Measurements from ENCODE around the gene CD3D. TPM values are rescaled to one million over a fixed set of nuclear protein-coding genes. Genes with fewer than 3 reads are reported as not detected.
"Not testable (repeated sequence)": the region's sequence is repeated elsewhere in the genome, so short reads cannot be mapped to it uniquely, and the experiment has no call there.

The CD3D gene
- polyA plus RNA-seq, 6 donors from 2014 or later, result 0.39 to 3.9 (median 3.0) TPM

DNA sequence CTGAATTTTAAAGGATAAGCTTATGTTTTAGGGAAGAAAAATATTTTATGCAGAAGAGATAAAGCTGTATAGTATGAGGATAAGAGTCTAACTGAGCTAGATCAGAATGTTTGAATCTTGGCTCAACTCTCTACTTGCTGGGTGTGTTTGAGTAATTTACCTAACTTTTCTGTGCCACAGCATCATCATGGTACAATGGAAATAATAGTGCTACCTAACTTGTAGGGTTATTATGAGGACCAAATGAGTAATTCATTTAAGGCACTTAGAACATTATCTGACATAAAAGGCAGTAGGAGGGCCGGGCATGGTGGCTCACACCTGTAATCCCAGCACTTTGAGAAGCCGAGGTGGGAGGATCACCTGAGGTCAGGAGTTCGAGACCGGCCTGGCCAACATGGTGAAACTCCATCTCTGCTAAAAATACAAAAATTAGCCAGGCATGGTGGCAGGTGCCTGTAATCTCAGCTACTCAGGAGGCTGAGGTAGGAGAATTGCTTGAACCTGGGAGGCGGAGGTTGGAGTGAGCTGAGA is 33.4 kb downstream of the CD3D start:
- not testable (repeated sequence) for H3K4me3 Mint-ChIP-seq; H3K9me3 Mint-ChIP-seq; H3K36me3 Mint-ChIP-seq; ATAC-seq (ENCODE audit: low read depth in 2 of 2); DNase-seq; H3K27me3 Mint-ChIP-seq
- peaks cover 6 to 22% (median 15%) of the 10 kb centered on the region in 3 donors for H3K4me1 Mint-ChIP-seq
- peak overlapping the region in 2 of 6 donors; percentile 36 to 47 for H3K27ac Mint-ChIP-seq

DNA sequence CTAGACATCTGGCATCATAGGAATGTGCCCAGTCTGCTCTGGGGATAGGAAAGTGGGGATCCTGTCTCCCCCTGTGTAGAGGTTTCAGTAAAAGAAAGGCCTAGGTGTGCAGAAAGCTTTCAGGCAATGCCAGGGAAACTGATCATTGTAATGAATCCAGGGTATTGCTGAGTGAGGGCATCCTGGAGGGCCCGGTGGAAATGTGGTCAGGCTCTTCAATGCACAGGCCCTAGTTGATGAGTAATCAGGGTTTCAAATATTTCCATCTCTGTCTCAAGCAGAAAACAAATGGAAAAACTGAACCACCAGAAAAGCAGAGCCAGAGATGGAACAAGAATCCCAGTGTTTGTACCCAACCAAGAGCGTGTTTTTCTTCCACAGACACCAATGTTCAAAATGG is 35.9 kb downstream of the CD3D start:
- no peaks in the 10 kb centered on the region for H3K9me3 Mint-ChIP-seq
- peaks cover 0 to 14% (median 9%) of the 10 kb centered on the region in 3 donors for H3K27me3 Mint-ChIP-seq
- no peak overlapping the region for H3K27ac Mint-ChIP-seq
- no peak overlapping the region for H3K4me3 Mint-ChIP-seq
- H3K36me3 Mint-ChIP-seq, result no peaks in the 10 kb centered on the region
- DNase-seq (no peak), ATAC-seq (ENCODE audit: low read depth in 2 of 2) (no peak)
- peaks cover 0 to 13% (median 6%) of the 10 kb centered on the region in 3 donors for H3K4me1 Mint-ChIP-seq

DNA sequence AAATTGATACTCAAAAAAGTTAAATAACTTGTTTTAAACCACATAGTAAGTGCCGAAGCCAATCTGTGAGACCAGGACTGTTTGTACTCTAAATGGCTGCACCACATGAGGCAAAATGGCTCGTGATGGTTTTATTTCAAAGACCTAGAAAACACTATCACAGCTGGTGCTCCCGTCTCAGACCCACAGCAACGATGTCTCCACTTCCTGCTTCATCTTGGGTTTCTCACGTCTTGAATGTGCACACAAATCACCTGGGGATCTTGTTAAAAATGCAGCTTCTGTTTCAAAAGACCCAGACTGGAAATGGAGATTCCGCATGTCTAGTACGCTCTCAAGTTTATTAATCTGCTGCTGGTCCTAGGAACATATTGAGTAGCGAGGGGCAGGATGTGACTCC is 36.8 kb downstream of the CD3D start:
- no peak for ATAC-seq (ENCODE audit: low read depth in 2 of 2)
- no peak overlapping the region for H3K27ac Mint-ChIP-seq
- H3K4me3 Mint-ChIP-seq, result no peak overlapping the region
- H3K4me1 Mint-ChIP-seq, result peaks cover 0 to 13% (median 6%) of the 10 kb centered on the region in 3 donors
- no peaks in the 10 kb centered on the region for H3K36me3 Mint-ChIP-seq
- H3K27me3 Mint-ChIP-seq, result peaks cover 0 to 14% (median 9%) of the 10 kb centered on the region in 3 donors
- DNase-seq, result no peak
- no peaks in the 10 kb centered on the region for H3K9me3 Mint-ChIP-seq

DNA sequence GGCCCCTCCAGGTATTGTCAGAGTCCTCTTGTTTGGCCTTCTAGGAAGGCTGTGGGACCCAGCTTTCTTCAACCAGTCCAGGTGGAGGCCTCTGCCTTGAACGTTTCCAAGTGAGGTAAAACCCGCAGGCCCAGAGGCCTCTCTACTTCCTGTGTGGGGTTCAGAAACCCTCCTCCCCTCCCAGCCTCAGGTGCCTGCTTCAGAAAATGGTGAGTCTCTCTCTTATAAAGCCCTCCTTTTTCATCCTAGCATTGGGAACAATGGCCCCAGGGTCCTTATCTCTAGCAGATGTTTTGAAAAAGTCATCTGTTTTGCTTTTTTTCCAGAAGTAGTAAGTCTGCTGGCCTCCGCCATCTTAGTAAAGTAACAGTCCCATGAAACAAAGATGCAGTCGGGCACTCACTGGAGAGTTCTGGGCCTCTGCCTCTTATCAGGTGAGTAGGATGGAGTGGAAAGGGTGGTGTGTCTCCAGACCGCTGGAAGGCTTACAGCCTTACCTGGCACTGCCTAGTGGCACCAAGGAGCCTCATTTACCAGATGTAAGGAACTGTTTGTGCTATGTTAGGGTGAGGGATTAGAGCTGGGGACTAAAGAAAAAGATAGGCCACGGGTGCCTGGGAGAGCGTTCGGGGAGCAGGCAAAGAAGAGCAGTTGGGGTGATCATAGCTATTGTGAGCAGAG is 37.8 kb downstream of the CD3D start, which contains the start of gene CD3E:
Gene CD3E (plus strand): TSS at position 163 of the 681 bp plus-strand sequence. CDS start 223 bp downstream, at position 386.
- Mint-ChIP-seq H3K4me3 (no peak within 1 kb of the TSS), H3K36me3 (no peaks in the 10 kb centered on the region), H3K27me3 (peaks cover 0 to 14% (median 9%) of the 10 kb centered on the region in 3 donors), H3K4me1 (peaks cover 0 to 13% (median 6%) of the 10 kb centered on the region in 3 donors), H3K27ac (peak within 1 kb of the TSS in 2 of 6 donors; percentile 42 to 60), H3K9me3 (no peaks in the 10 kb centered on the region)
- ATAC-seq (ENCODE audit: low read depth in 2 of 2), result no peak
- DNase-seq, result no peak

DNA sequence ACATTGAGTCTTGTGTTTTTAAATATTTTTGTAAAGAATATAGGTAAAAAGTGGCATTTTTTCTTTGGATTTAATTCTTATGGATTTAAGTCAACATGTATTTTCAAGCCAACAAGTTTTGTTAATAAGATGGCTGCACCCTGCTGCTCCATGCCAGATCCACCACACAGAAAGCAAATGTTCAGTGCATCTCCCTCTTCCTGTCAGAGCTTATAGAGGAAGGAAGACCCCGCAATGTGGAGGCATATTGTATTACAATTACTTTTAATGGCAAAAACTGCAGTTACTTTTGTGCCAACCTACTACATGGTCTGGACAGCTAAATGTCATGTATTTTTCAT is 38.3 kb downstream of the CD3D start:
- H3K27ac Mint-ChIP-seq, result no peak overlapping the region
- DNase-seq (no peak), ATAC-seq (ENCODE audit: low read depth in 2 of 2) (no peak)
- H3K27me3 Mint-ChIP-seq, result peaks cover 3 to 14% (median 9%) of the 10 kb centered on the region in 3 donors
- H3K36me3 Mint-ChIP-seq, result no peaks in the 10 kb centered on the region
- H3K9me3 Mint-ChIP-seq, result no peaks in the 10 kb centered on the region
- no peak overlapping the region for H3K4me3 Mint-ChIP-seq
- peaks cover 0 to 13% (median 6%) of the 10 kb centered on the region in 3 donors for H3K4me1 Mint-ChIP-seq

DNA sequence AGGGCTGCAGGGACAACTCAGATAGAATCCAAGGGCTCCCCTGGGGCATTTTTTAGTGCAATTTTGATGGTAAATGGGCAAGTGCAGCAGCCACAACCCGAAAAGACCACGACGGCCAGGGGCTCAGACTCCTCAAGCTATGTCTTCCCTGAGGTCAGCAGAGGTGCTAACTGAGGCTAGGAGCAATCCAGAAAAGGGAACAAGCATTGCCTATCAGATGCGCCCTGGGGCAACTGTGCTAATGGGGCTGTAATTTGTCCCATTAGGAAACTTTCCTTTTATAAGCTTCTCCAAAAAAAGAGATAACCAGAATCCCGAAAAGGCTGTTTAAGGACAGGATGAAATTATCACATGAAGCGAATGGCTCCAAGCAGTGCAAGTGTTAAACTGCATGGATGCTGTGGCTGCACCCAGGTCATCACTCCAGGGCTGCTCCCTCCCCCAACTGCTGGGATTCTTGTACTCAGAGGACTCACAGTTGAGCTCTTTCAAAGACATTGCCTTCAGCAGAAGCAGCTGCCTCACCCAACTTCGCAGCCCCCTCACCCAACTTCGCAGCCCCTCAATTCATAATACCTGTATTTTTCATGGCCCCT is 40.8 kb downstream of the CD3D start:
- DNase-seq, result no peak
- Mint-ChIP-seq H3K36me3 (no peaks in the 10 kb centered on the region), H3K4me3 (no peak overlapping the region), H3K27ac (no peak overlapping the region), H3K9me3 (no peaks in the 10 kb centered on the region), H3K4me1 (peaks cover 0 to 13% (median 6%) of the 10 kb centered on the region in 3 donors), H3K27me3 (peaks cover 4 to 14% (median 9%) of the 10 kb centered on the region in 3 donors)
- no peak for ATAC-seq (ENCODE audit: low read depth in 2 of 2)

DNA sequence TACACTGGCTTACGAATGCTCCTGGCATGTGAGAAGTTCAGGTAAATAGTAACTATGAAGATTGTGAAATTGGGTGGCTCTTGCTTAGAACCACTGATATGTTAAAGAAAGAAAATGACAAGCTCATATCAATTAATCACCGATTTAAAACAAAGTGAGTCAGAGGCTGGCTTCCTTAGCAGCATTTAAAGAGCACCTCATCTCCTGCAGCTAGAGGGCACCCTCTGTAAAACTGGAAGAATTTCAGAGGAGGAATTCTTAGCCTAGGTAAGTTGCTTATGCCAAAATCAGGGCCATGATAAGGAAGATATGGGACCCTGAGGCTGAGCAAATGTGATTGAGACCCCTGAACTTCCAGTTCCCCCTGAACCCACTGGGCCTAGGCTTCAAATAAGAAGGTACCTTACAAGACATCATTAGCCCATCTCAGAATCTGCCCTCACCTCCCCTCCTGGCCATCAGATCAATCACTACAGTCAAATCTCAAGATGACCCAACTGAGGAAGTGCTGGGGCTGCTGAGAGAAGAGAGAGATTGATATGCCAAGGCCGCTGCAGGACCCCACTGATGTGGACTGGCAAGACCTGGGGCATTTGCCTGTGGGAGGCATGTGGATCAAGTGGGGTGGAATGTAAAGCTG is 46.6 kb downstream of the CD3D start:
- Mint-ChIP-seq H3K27ac (no peak overlapping the region), H3K4me3 (no peak overlapping the region), H3K27me3 (peaks cover 20 to 24% (median 21%) of the 10 kb centered on the region in 3 donors), H3K4me1 (peaks cover 0 to 3% (median 3%) of the 10 kb centered on the region in 3 donors), H3K9me3 (no peaks in the 10 kb centered on the region), H3K36me3 (no peaks in the 10 kb centered on the region)
- ATAC-seq (ENCODE audit: low read depth in 2 of 2) (peak in 1 of 2 donors; percentile 35), DNase-seq (no peak)

DNA sequence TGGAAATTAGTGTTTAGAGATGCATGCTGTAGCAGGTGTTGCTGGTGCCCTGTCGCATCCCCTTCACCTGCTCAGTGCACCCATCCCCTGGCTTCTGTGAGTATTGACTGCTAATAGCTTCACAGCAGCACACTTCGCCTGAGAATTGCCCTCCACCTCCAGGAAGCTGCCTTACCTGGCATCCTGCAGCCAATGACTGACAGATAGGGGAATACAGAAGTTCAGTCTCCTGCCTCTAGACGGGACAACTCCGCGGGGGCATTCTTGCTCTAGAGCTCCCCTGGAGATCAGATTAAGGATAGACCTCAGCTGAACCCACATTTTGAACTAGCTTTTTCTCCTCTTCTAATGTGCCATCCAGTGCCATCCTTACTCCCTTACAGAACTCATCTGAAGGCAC is 47.3 kb downstream of the CD3D start:
- H3K27ac Mint-ChIP-seq, result no peak overlapping the region
- DNase-seq (no peak), ATAC-seq (ENCODE audit: low read depth in 2 of 2) (no peak)
- H3K9me3 Mint-ChIP-seq, result no peaks in the 10 kb centered on the region
- no peaks in the 10 kb centered on the region for H3K36me3 Mint-ChIP-seq
- H3K4me3 Mint-ChIP-seq, result no peak overlapping the region
- H3K4me1 Mint-ChIP-seq, result peaks cover 0 to 6% (median 4%) of the 10 kb centered on the region in 3 donors
- H3K27me3 Mint-ChIP-seq, result peaks cover 24 to 28% (median 28%) of the 10 kb centered on the region in 3 donors

DNA sequence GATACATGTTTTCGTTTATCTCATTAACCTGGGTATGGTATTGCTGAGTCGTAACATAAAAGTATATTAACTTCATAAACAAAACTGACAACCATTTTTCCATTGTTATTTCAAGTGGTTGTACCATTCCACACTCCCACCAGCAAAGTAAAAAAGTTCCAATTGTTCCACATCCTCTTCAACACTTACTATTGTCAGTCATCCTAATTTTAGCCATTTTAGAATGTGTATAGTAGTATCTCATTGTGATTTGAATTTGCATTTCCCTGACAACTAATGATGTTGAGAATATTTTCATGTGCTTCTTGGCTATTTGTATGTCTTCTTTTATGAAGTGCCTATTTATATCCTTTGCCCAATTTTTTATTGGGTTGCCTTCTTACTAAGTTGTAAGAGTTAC is 48.5 kb downstream of the CD3D start:
- H3K9me3 Mint-ChIP-seq, result no peaks in the 10 kb centered on the region
- no peak overlapping the region for H3K4me3 Mint-ChIP-seq
- ATAC-seq (ENCODE audit: low read depth in 2 of 2), result no peak
- DNase-seq, result no peak
- peaks cover 0 to 6% (median 4%) of the 10 kb centered on the region in 3 donors for H3K4me1 Mint-ChIP-seq
- H3K27ac Mint-ChIP-seq, result no peak overlapping the region
- no peaks in the 10 kb centered on the region for H3K36me3 Mint-ChIP-seq
- peaks cover 24 to 34% (median 28%) of the 10 kb centered on the region in 3 donors for H3K27me3 Mint-ChIP-seq

DNA sequence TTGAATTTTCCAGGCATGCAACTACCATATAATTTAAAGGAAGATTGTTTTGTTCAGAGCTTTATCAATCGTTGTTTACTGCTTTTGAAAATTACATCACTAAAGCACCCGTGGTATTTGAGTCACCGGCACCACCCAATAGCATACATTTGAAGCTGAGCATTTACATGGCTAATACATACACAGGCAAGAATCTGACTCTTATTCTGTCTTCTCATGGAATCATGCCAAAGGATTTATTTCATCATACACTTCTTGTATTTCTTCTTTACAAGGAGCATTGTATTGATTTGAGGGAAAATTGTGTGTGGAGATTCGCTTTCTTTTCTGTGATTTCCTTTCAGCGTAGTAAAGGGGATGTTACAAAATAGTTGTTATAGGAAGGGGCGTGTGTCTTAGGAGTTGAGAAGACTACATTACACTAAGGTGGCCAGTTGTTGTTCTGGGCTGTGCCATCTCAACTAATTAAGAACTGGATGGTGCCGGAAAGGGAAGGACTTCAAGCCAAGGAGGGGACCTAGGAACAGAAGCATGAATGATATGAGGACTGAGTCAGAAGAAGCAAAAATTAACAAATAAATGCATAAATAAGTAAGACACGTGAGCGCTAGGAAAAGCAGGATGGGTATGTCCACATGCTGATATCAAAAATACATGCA is 50.9 kb downstream of the CD3D start:
- H3K4me3 Mint-ChIP-seq, result no peak overlapping the region
- DNase-seq (no peak), ATAC-seq (ENCODE audit: low read depth in 2 of 2) (no peak)

DNA sequence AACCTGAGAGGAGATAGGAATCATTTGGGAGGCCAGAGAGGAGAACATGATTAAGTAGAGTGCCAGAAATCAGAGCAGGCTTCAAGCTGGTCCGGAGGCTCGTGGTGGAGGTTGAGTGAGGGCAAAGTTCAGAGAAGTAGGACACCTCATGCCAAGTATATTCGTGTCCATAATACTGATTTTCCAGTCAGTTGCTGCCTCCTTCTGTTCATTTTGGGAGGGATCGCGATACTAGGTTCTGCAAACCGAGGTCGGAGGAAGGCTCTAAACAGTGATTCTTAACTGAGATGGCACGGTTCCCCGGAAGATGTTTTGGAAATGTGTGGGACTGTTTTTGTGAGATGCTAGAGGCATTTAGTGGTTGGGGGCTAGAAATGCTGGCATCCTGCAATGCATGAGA is 51.6 kb downstream of the CD3D start:
- peaks cover 2 to 6% (median 4%) of the 10 kb centered on the region in 3 donors for H3K4me1 Mint-ChIP-seq
- no peak overlapping the region for H3K27ac Mint-ChIP-seq
- ATAC-seq (ENCODE audit: low read depth in 2 of 2) (peak; percentile 32 to 38), DNase-seq (peak; percentile 5)
- H3K27me3 Mint-ChIP-seq, result peaks cover 24 to 39% (median 28%) of the 10 kb centered on the region in 3 donors
- H3K9me3 Mint-ChIP-seq, result no peaks in the 10 kb centered on the region
- no peak overlapping the region for H3K4me3 Mint-ChIP-seq
- H3K36me3 Mint-ChIP-seq, result no peaks in the 10 kb centered on the region

More for the DNA sequence above, 50.9 kb downstream of the CD3D start:
- Mint-ChIP-seq H3K4me1 (peaks cover 2 to 6% (median 4%) of the 10 kb centered on the region in 3 donors), H3K36me3 (no peaks in the 10 kb centered on the region), H3K27me3 (peaks cover 24 to 34% (median 28%) of the 10 kb centered on the region in 3 donors), H3K9me3 (no peaks in the 10 kb centered on the region), H3K27ac (peak overlapping the region in 1 of 6 donors; percentile 17)

DNA sequence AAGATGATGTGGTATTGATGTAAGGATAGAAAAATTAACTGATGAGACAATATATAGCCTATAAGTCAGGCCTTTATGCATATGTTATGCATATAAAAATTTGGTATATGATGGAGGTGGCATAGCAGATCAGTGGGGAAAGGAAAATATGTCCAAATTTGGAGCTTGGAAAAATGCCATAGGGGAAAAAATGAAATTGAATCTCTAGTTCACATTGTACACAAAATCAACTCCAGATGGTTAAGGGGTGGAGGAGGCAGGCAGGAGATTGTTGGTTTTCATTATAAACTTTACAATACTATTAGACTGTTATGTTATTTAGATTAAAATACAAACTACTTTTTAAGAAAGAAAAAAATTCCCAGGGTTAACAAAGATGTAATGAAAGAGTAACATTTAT is 53.1 kb downstream of the CD3D start:
- Mint-ChIP-seq H3K36me3 (no peaks in the 10 kb centered on the region), H3K4me3 (no peak overlapping the region), H3K27me3 (peaks cover 20 to 43% (median 23%) of the 10 kb centered on the region in 3 donors), H3K9me3 (no peaks in the 10 kb centered on the region), H3K27ac (no peak overlapping the region), H3K4me1 (peaks cover 2 to 6% (median 4%) of the 10 kb centered on the region in 3 donors)
- DNase-seq, result no peak
- ATAC-seq (ENCODE audit: low read depth in 2 of 2), result no peak

Measured in naive B cell (primary cell).